Measurements from ENCODE around the gene ZFYVE9.

DNA sequence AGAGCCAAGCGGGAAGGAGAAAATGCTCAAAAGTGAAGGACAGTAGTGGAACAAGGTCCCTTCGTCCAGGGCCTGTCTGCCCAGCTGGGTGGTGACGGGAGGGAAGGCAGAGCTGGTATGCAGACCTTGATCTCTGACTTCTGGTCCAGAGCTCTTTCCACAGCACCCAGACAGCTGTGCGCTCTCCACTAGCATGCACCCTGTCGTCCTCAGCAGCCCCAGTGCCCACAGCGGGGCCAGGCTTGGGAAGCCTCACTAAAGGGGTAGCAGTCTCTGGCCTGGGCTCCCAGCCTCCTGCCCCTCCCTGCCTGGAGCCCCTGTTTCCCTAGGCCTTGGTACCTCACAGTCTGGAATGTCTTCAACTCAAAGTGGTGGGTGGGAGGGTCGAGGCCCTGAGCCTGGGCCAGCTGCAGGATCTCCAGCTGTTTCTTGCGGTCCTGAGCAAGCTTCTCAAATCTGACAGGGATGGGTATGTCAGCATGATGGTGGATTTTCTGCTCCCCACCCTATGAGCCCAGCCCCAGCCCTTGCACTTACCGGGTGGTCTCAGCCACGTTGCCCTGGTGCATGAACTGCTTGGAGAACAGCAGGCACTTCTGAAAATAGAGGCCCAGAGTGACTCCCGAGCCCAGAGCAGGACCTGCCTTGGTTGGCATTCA is 214.1 kb downstream of the ZFYVE9 start:
- TF ChIP-seq POLR2AphosphoS5 (IDR thresholded peaks at IDR 0.05; ENCODE audit: low read depth, low read length) (no peak), TCF7L2 (IDR thresholded peaks at IDR 0.05; ENCODE audit: low read depth, low read length) (no peak)
- TF ChIP-seq, protein P1, sequence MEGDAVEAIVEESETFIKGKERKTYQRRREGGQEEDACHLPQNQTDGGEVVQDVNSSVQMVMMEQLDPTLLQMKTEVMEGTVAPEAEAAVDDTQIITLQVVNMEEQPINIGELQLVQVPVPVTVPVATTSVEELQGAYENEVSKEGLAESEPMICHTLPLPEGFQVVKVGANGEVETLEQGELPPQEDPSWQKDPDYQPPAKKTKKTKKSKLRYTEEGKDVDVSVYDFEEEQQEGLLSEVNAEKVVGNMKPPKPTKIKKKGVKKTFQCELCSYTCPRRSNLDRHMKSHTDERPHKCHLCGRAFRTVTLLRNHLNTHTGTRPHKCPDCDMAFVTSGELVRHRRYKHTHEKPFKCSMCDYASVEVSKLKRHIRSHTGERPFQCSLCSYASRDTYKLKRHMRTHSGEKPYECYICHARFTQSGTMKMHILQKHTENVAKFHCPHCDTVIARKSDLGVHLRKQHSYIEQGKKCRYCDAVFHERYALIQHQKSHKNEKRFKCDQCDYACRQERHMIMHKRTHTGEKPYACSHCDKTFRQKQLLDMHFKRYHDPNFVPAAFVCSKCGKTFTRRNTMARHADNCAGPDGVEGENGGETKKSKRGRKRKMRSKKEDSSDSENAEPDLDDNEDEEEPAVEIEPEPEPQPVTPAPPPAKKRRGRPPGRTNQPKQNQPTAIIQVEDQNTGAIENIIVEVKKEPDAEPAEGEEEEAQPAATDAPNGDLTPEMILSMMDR (IDR thresholded peaks at IDR 0.05), result no peak
